Measurements from ENCODE around the gene NOXA1.

GRCh38 chr9:137467161-137467581 lies 44.0 kb downstream of the NOXA1 start:
- TF ChIP-seq CTCF (IDR thresholded peaks at IDR 0.05): no peak
- no peak for TF ChIP-seq POLR2A (IDR thresholded peaks at IDR 0.05)
- TF ChIP-seq POLR2AphosphoS5 (IDR thresholded peaks at IDR 0.05): no peak
- no peak for TF ChIP-seq EP300 (IDR thresholded peaks at IDR 0.05)

Measured in suprapubic skin (tissue), 4 donors.